Measurements from ENCODE around the gene BUD13.

The BUD13 gene

GRCh38 chr11:116715383-116715782 lies 57.4 kb downstream of the BUD13 start:
- no peak for DNase-seq (ENCODE audit: low read depth)

DNA sequence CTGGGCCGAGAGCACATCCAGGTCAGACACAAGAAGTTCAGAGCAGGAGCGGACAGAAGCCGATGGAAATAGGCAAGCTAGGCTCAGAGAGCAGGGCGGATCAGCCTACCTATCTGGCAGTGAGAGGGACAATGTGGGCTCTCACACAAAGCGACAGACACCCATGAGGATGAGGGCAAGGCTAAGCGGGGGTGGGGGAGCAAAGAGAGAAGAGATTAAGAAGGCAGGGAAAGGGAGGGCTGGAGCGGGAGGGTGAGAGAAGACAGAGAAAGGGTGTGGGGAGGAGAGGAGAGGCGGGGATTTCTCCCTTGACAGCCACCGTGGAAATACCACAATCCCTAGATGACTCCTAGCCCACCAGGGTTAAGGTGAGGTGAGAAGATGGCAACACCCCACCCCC lies 57.9 kb downstream of the BUD13 start:
- DNase-seq (ENCODE audit: low read depth): no peak

DNA sequence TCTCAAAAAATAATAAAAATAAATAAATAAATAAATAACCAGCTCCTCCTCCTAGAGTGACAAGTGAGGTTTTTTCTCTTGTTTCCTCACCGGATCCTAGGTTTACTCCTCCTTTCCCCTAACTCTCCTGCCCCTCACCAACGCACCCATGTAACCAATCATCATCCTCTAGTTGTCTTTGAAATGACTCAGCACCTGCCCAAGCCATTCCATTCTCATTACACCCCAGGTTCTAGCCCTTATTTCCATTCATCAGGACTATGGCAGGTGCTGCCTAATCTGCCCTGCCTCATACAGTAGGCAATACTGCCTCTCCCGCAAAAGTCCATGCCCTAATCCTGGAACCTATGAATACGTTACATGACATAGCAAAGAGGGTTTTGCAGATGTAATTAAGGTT lies 60.4 kb downstream of the BUD13 start:
- no peak for DNase-seq (ENCODE audit: low read depth)

DNA sequence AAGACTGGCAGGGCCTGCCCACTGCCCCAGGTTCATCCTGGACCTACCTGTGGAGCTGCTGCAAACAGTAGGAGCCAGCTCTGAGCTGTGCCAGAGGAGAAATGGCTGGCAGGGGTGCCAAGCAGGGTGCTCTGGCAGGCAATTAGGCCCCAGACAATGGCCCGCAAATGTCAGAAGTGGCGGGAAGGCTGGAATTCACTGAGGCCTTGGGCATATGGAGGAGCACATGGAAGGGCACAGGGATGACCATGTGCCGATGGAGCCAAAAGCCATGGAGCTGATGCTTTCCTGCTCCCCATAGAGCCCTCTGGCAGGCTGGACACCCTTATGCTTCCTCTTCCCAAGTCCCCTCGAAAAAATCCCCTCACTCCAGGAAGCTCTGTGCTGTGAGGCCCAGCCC lies 62.0 kb downstream of the BUD13 start:
- DNase-seq (ENCODE audit: low read depth): no peak

GRCh38 chr11:116710001-116710674 lies 62.6 kb downstream of the BUD13 start:
- no peak for DNase-seq (ENCODE audit: low read depth)

DNA sequence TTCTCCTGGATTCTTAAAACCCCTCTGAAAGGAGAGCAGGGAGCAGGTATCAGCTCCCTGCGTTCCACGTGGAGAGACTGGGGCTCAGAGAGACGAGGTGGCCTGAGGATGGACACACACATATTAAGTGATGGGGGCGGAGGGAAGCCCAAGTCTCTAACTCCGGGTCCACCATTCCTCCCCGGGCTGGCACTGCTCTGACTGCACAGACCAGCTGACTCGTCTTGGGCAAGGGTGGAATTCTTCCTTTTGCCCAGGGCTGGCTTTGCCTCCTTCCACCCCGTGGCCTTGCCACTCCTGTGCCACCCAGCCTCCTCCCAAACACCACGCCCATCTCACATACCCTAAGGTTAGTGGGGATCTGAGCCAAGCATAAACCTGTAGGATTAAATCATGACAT lies 65.0 kb downstream of the BUD13 start:
- DNase-seq (ENCODE audit: low read depth): no peak

GRCh38 chr11:116707161-116707629 lies 65.6 kb downstream of the BUD13 start:
- DNase-seq (ENCODE audit: low read depth): no peak

- no peak for DNase-seq (ENCODE audit: low read depth)
Measured at GRCh38 chr11:116703421-116703820, 69.4 kb downstream of the BUD13 start.

GRCh38 chr11:116702772-116703385 lies 69.9 kb downstream of the BUD13 start:
- no peak for DNase-seq (ENCODE audit: low read depth)

GRCh38 chr11:116701876-116702275 lies 70.9 kb downstream of the BUD13 start:
- no peak for DNase-seq (ENCODE audit: low read depth)

GRCh38 chr11:116701297-116701801 lies 71.4 kb downstream of the BUD13 start:
- DNase-seq (ENCODE audit: low read depth): no peak

GRCh38 chr11:116700586-116701220 lies 72.1 kb downstream of the BUD13 start:
- DNase-seq (ENCODE audit: low read depth): no peak

Measured in stimulated activated CD4-positive, alpha-beta T cell treated with anti-CD3 and anti-CD28 coated beads, Interleukin-2, amount 100 ng/mL, for 4 hours (primary cell).